ENCODE measurements around the gene GALNT4.

GALNT4 gene

DNA sequence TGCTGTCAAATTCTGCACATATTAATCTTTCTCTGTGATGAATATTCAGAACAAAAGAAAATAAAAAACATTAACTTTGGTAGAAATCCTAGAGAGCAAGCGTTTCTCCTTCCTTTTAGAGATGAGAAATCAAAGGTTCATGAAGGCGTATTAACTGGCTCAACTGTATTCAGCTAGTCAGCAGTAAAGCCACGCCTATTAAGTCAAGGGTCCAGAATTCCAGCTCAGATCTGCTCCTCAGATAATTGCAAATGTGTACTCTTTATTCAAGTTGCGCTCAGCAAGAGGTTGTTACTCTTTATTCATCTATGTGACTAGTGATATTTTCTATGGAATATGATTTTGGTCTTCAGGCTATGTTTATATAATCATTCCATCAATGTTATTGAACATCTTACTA is 14.3 kb upstream of the GALNT4 start:
- Histone ChIP-seq H3K27ac (ENCODE audit: low read depth in 2 of 2, low read length in 2 of 2) (no peak overlapping the region), H3K9me3 (ENCODE audit: control insufficient read depth in 2 of 2, low read length in 2 of 2) (no peaks in the 10 kb centered on the region), H3K4me3 (ENCODE audit: low read length in 2 of 2) (no peak overlapping the region), H3K4me1 (ENCODE audit: control insufficient read depth in 2 of 2, insufficient read depth in 2 of 2, low read length in 2 of 2) (peaks cover 0 to 7% of the 10 kb centered on the region in 2 donors), H3K9ac (ENCODE audit: low read depth in 1 of 2, low read length in 2 of 2) (no peak overlapping the region), H3K27me3 (ENCODE audit: control insufficient read depth in 2 of 2, insufficient read depth in 2 of 2, low read length in 2 of 2) (no peaks in the 10 kb centered on the region), H3K36me3 (ENCODE audit: control insufficient read depth in 2 of 2, insufficient read depth in 2 of 2, low read length in 2 of 2) (no peaks in the 10 kb centered on the region)

DNA sequence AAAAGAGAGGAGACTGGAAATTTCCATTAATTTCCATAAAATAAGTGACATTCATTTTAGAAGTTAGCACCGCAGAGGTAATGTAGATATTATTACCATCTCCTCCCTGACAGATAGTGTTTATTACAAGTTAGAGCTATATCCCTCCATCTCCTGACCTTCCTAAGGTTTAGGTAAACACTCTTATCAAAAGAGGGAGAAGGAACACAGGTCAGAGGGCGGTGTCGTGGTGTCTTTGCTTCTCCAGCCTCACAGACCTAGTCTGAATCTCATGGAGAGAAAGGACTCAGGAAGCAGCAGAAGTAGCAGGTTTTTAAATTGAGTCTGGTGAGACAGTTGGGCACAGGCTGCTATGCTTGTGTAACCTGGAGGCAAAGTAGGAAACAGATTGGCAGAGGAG is 12.8 kb upstream of the GALNT4 start:
- no peaks in the 10 kb centered on the region for H3K9me3 ChIP-seq (ENCODE audit: control insufficient read depth in 2 of 2, low read length in 2 of 2)
- no peak overlapping the region for H3K27ac ChIP-seq (ENCODE audit: low read depth in 2 of 2, low read length in 2 of 2)
- H3K4me1 ChIP-seq (ENCODE audit: control insufficient read depth in 2 of 2, insufficient read depth in 2 of 2, low read length in 2 of 2), result no peaks in the 10 kb centered on the region
- no peaks in the 10 kb centered on the region for H3K36me3 ChIP-seq (ENCODE audit: control insufficient read depth in 2 of 2, insufficient read depth in 2 of 2, low read length in 2 of 2)
- H3K4me3 ChIP-seq (ENCODE audit: low read length in 2 of 2), result no peak overlapping the region
- H3K9ac ChIP-seq (ENCODE audit: low read depth in 1 of 2, low read length in 2 of 2), result no peak overlapping the region
- no peaks in the 10 kb centered on the region for H3K27me3 ChIP-seq (ENCODE audit: control insufficient read depth in 2 of 2, insufficient read depth in 2 of 2, low read length in 2 of 2)

DNA sequence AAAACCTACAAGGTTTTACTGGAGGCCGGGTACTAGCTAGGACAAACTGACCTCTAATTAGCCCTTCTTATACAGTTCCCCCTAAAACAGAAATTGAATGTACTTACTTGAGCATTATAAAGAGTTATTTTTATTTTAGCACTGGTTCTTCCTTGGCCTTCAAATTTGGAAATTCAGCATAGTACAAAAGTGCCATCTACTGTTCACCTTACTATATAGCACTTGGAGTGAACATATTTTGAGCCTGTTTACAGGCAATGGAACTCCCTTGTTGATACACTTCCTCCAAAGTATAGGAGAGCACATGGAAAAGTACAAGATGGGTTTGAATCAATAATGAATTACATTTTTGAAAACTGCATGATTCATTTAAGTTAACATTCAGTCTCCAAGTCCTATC is 5.1 kb upstream of the GALNT4 start:
- Histone ChIP-seq H3K9me3 (ENCODE audit: control insufficient read depth in 2 of 2, low read length in 2 of 2) (no peaks in the 10 kb centered on the region), H3K36me3 (ENCODE audit: control insufficient read depth in 2 of 2, insufficient read depth in 2 of 2, low read length in 2 of 2) (no peaks in the 10 kb centered on the region), H3K9ac (ENCODE audit: low read depth in 1 of 2, low read length in 2 of 2) (no peak overlapping the region), H3K27me3 (ENCODE audit: control insufficient read depth in 2 of 2, insufficient read depth in 2 of 2, low read length in 2 of 2) (no peaks in the 10 kb centered on the region), H3K4me1 (ENCODE audit: control insufficient read depth in 2 of 2, insufficient read depth in 2 of 2, low read length in 2 of 2) (peaks cover 0 to 3% of the 10 kb centered on the region in 2 donors), H3K4me3 (ENCODE audit: low read length in 2 of 2) (no peak overlapping the region), H3K27ac (ENCODE audit: low read depth in 2 of 2, low read length in 2 of 2) (no peak overlapping the region)

DNA sequence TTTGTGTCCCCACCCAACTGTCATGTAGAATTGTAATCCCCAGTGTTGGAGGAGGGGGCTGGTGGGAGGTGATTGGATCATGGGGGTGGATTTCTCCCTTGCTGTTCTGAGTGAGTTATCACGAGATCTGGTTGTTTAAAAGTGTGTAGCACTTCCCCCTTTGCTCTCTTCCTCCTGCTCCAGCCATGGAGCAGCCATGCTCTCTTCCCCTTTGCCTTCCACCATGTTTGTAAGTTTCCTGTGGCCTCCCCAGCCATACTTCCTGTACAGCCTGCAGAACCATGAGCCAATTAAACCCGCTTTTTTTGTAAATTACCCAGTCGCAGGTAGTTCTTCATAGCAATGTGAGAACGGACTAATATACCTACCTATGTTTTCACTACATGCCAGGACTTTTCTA is 3.8 kb upstream of the GALNT4 start:
- H3K27me3 ChIP-seq (ENCODE audit: control insufficient read depth in 2 of 2, insufficient read depth in 2 of 2, low read length in 2 of 2), result no peaks in the 10 kb centered on the region
- peaks cover 5 to 10% of the 10 kb centered on the region in 2 donors for H3K4me1 ChIP-seq (ENCODE audit: control insufficient read depth in 2 of 2, insufficient read depth in 2 of 2, low read length in 2 of 2)
- H3K4me3 ChIP-seq (ENCODE audit: low read length in 2 of 2), result no peak overlapping the region
- no peak overlapping the region for H3K27ac ChIP-seq (ENCODE audit: low read depth in 2 of 2, low read length in 2 of 2)
- no peak overlapping the region for H3K9ac ChIP-seq (ENCODE audit: low read depth in 1 of 2, low read length in 2 of 2)
- no peaks in the 10 kb centered on the region for H3K36me3 ChIP-seq (ENCODE audit: control insufficient read depth in 2 of 2, insufficient read depth in 2 of 2, low read length in 2 of 2)
- no peaks in the 10 kb centered on the region for H3K9me3 ChIP-seq (ENCODE audit: control insufficient read depth in 2 of 2, low read length in 2 of 2)

DNA sequence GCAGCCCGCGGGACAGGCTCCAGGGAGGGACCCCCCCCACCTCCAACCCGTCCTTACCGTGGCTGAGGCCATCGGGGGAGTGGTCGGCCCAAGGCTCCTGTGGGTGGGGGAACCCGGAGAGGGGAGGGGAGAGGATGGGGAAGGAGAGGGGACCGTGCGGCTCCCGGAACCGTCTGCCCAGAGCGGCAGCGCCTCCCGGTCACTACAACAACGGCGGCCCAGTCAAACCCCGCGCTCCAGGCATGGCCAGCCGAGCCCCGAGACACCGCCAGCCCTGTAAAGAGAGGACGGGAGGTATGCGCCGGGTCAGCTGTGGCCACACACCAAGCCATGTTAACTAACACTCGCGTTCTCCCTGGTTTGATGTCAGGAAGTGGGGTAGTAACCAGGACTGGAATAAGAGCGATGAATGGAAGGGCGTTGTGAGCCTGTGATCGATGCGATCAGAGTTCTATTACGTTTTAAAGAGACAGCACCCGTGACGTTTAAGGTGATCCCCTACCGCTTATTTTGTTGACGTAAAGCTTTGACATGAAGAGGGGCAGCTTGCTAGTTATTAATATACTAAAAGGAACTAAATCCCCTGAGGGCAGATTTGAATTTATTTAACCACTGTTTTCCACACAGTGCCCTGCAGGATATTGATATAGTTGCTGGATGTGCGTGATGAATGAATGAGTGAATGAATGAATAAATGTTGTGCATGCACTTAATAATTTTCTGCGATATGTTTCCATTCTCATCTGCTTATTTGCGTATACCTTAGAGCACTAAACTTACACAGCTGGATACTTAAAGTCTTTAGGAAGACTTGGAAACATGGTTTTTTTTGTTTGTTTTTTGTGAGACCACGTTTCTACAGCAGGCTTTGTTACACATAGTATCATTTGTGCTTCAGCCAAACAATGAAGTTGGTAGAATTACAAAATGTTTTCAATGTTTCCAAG is 1.5 kb upstream of the GALNT4 start, which contains the start of gene POC1B:
Gene POC1B (minus strand): TSS at position 224 of the 947 bp plus-strand sequence. CDS start 152 bp downstream, at position 72.
- Histone ChIP-seq H3K4me1 (ENCODE audit: control insufficient read depth in 2 of 2, insufficient read depth in 2 of 2, low read length in 2 of 2) (peaks cover 16 to 17% of the 10 kb centered on the region in 2 donors), H3K9ac (ENCODE audit: low read depth in 1 of 2, low read length in 2 of 2) (peak within 1 kb of the TSS; percentile 95 to 97), H3K9me3 (ENCODE audit: control insufficient read depth in 2 of 2, low read length in 2 of 2) (no peaks in the 10 kb centered on the region), H3K36me3 (ENCODE audit: control insufficient read depth in 2 of 2, insufficient read depth in 2 of 2, low read length in 2 of 2) (no peaks in the 10 kb centered on the region), H3K27ac (ENCODE audit: low read depth in 2 of 2, low read length in 2 of 2) (peak within 1 kb of the TSS; percentile 91 to 92), H3K4me3 (ENCODE audit: low read length in 2 of 2) (peak within 1 kb of the TSS; percentile 95 to 99), H3K27me3 (ENCODE audit: control insufficient read depth in 2 of 2, insufficient read depth in 2 of 2, low read length in 2 of 2) (no peaks in the 10 kb centered on the region)

DNA sequence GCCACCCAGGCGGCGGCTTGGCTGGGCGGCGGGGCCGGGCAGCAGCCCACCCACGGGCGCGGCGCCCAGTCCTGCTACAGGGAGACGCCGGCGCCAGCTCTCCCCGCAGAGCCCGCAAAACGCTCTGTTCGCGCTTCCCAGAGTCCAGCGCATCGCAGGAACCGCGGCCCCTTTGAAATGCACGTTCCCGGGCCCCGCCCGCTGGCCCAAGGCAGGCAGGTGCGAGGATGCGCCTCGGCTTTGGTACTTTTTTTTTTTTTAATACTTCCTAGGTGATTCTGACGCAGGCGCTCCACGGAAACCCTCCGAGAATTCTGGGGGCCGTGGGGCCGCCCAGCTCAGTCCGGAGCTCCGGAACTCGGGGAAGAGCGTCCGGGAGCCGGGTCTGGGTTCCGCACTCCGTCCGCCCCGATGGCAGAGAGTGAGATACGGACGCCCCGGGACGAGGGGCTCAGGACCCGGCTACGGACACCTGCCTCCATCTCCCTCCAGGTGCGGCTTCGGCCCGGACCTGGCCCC is 768 bp upstream of the GALNT4 start:
- peak overlapping the region; percentile 95 to 99 for H3K4me3 ChIP-seq (ENCODE audit: low read length in 2 of 2)
- peaks cover 19 to 21% of the 10 kb centered on the region in 2 donors for H3K4me1 ChIP-seq (ENCODE audit: control insufficient read depth in 2 of 2, insufficient read depth in 2 of 2, low read length in 2 of 2)

DNA sequence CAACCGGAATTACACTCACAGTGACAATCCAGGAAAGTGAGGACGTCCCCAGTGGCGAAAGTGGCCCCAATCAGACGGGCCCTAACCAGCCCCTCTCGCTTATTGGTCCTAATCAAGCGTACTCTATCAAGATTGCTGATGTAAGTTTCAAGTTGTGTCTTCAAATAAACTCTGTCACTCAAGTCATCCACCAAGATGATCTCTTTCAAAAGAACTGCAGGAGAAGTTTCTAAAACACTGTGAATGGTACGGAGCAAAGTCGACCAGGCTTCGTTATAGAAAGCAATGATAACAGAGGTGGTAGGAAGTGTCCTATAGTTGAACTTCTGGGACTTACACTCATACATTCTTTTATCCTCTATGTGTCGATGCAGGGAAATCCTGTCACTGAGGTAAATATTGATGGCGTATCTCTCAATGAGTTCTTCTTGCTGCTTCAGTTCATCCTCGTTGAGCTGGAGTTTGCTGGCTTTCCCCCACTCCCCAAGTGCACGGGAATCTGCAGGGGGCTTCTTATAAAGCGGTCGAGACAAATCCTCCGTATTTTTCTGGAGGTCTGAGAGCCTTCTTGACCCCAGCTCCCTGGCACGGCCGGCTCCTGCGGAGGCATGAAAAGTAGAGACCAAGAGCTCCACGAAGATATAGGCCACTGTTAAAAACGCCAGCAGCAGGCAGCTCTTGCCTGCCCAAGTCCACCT is 604 bp downstream of the GALNT4 start:
- Histone ChIP-seq H3K9me3 (ENCODE audit: control insufficient read depth in 2 of 2, low read length in 2 of 2) (no peaks in the 10 kb centered on the region), H3K4me1 (ENCODE audit: control insufficient read depth in 2 of 2, insufficient read depth in 2 of 2, low read length in 2 of 2) (peaks cover 19 to 23% of the 10 kb centered on the region in 2 donors), H3K27me3 (ENCODE audit: control insufficient read depth in 2 of 2, insufficient read depth in 2 of 2, low read length in 2 of 2) (no peaks in the 10 kb centered on the region), H3K27ac (ENCODE audit: low read depth in 2 of 2, low read length in 2 of 2) (peak overlapping the region; percentile 91 to 92), H3K9ac (ENCODE audit: low read depth in 1 of 2, low read length in 2 of 2) (peak overlapping the region; percentile 95 to 97), H3K36me3 (ENCODE audit: control insufficient read depth in 2 of 2, insufficient read depth in 2 of 2, low read length in 2 of 2) (no peaks in the 10 kb centered on the region), H3K4me3 (ENCODE audit: low read length in 2 of 2) (peak overlapping the region; percentile 95 to 99)

More for the DNA sequence above, 768 bp upstream of the GALNT4 start:
- H3K27me3 ChIP-seq (ENCODE audit: control insufficient read depth in 2 of 2, insufficient read depth in 2 of 2, low read length in 2 of 2), result no peaks in the 10 kb centered on the region
- no peaks in the 10 kb centered on the region for H3K36me3 ChIP-seq (ENCODE audit: control insufficient read depth in 2 of 2, insufficient read depth in 2 of 2, low read length in 2 of 2)
- no peaks in the 10 kb centered on the region for H3K9me3 ChIP-seq (ENCODE audit: control insufficient read depth in 2 of 2, low read length in 2 of 2)
- peak overlapping the region; percentile 95 to 97 for H3K9ac ChIP-seq (ENCODE audit: low read depth in 1 of 2, low read length in 2 of 2)
- H3K27ac ChIP-seq (ENCODE audit: low read depth in 2 of 2, low read length in 2 of 2), result peak overlapping the region; percentile 91 to 92

DNA sequence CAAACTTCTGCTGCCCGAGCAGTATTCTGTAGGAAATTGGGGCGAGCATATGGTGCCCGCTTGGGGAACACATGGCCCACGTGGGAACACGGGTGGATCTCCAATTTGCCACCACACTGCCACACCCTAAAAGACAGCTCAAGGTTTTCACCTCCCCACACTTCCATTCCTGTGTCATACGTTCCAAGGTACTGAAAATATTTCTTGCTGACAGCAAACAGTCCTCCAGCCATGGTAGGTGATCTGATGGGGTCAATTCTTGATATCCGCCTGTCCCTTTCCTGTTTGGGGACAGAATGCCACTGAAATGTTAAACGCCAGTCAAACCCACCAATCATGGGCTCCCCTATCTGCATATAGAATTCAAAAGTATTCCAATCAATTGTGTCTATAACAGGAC is 1.2 kb downstream of the GALNT4 start:
- peak overlapping the region; percentile 95 to 97 for H3K9ac ChIP-seq (ENCODE audit: low read depth in 1 of 2, low read length in 2 of 2)
- no peaks in the 10 kb centered on the region for H3K9me3 ChIP-seq (ENCODE audit: control insufficient read depth in 2 of 2, low read length in 2 of 2)
- H3K36me3 ChIP-seq (ENCODE audit: control insufficient read depth in 2 of 2, insufficient read depth in 2 of 2, low read length in 2 of 2), result no peaks in the 10 kb centered on the region
- H3K4me3 ChIP-seq (ENCODE audit: low read length in 2 of 2), result peak overlapping the region; percentile 95 to 99
- H3K27ac ChIP-seq (ENCODE audit: low read depth in 2 of 2, low read length in 2 of 2), result peak overlapping the region; percentile 91 to 92
- peaks cover 19 to 23% of the 10 kb centered on the region in 2 donors for H3K4me1 ChIP-seq (ENCODE audit: control insufficient read depth in 2 of 2, insufficient read depth in 2 of 2, low read length in 2 of 2)
- H3K27me3 ChIP-seq (ENCODE audit: control insufficient read depth in 2 of 2, insufficient read depth in 2 of 2, low read length in 2 of 2), result no peaks in the 10 kb centered on the region

DNA sequence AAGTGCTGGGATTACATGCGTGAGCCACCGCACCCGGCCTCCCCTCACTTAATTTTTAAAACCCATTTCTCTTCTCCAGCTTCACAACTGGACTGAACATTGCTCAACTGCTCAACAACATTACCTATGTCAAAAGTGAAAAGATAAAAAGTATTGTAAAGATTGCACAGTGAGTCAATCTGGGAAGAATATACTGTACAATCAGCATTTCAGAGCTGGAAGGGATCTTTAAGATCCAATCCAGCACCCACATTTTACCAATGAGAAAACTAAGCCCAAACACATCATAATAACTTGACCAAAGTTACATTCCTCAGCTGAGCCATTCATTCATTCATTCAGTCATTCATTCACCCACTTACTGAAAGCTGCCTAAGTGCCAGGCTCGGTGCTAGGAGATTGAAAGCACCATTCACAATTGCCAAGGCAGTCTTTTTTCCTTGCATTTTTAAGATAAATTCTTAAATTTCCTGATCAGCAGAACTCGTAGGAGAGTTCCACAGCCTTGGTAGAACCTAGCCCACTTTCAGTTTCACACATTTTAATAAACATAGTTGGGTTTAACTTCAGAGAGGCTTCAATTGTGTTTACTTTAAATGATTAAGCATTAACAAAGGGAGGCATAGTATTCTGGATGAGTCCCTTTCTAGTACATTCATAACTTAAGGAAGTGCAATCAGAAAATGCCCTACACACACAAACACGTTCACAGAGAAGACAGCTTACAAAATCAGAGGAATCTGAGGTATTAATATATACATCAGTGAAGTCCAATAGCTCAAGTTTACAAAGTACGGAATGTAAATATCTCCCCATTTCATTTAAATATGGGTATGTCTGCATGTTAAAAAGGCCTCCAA is 3.0 kb downstream of the GALNT4 start:
- H3K4me1 ChIP-seq (ENCODE audit: control insufficient read depth in 2 of 2, insufficient read depth in 2 of 2, low read length in 2 of 2), result peaks cover 16 to 25% of the 10 kb centered on the region in 2 donors
- H3K9me3 ChIP-seq (ENCODE audit: control insufficient read depth in 2 of 2, low read length in 2 of 2), result no peaks in the 10 kb centered on the region
- peak overlapping the region; percentile 11 to 19 for H3K27ac ChIP-seq (ENCODE audit: low read depth in 2 of 2, low read length in 2 of 2)
- no peaks in the 10 kb centered on the region for H3K27me3 ChIP-seq (ENCODE audit: control insufficient read depth in 2 of 2, insufficient read depth in 2 of 2, low read length in 2 of 2)
- H3K36me3 ChIP-seq (ENCODE audit: control insufficient read depth in 2 of 2, insufficient read depth in 2 of 2, low read length in 2 of 2), result no peaks in the 10 kb centered on the region
- H3K4me3 ChIP-seq (ENCODE audit: low read length in 2 of 2), result peak overlapping the region; percentile 95 to 99
- peak overlapping the region; percentile 53 to 95 for H3K9ac ChIP-seq (ENCODE audit: low read depth in 1 of 2, low read length in 2 of 2)

Measured in mucosa of rectum (tissue), 2 donors.